ENCODE results near the gene TAOK2. TPM values are rescaled to one million over a fixed set of nuclear protein-coding genes. Genes with fewer than 3 reads are reported as not detected.
A peak's percentile ranks its signal among the peaks of the same experiment; 100 is the strongest.
"Not testable (repeated sequence)": the region's sequence is repeated elsewhere in the genome, so short reads cannot be mapped to it uniquely, and the experiment has no call there.

The TAOK2 gene
- polyA plus RNA-seq, 3 donors, result 1.1 to 19.2 (median 2.3) TPM

DNA sequence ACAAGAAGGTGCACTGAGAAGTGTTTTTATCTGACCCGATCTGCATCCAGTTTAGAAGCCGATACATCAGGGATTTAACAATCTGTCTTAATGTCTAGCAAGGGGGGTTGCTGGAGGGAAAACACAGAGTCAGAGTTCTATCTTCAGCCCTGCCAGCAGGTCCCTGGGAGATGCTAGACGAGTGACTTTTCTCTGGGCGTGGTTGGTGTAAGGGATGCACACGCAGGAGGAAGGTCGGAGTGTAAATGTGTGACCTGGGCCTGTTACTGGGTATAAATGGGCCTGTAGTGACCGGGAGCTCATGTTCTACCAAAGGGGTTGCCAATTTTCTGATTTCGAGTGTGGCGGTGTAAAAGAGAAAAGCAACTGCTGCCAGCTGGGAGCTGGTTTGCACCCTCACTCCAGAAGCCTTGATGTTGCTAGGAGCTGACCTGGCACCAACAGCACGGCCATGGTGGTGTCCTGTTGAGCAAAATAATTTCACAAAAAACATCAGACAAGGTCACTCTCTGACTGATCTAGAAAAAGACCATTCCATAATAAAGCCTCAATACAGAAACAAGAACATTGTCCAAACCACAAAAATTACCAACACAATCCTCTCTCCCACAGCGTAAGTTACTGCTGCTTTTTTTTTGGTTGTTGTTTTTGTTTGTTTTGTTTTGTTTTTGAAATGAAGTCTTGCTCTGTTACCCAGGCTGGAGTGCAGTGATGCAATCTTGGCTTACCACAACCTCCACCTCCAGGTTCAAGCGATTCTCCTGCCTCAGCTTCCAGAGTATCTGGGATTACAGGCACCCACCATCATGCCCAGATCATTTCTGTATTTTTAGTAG, 46.4 kb upstream of the TAOK2 start:
- TF ChIP-seq, protein P1, sequence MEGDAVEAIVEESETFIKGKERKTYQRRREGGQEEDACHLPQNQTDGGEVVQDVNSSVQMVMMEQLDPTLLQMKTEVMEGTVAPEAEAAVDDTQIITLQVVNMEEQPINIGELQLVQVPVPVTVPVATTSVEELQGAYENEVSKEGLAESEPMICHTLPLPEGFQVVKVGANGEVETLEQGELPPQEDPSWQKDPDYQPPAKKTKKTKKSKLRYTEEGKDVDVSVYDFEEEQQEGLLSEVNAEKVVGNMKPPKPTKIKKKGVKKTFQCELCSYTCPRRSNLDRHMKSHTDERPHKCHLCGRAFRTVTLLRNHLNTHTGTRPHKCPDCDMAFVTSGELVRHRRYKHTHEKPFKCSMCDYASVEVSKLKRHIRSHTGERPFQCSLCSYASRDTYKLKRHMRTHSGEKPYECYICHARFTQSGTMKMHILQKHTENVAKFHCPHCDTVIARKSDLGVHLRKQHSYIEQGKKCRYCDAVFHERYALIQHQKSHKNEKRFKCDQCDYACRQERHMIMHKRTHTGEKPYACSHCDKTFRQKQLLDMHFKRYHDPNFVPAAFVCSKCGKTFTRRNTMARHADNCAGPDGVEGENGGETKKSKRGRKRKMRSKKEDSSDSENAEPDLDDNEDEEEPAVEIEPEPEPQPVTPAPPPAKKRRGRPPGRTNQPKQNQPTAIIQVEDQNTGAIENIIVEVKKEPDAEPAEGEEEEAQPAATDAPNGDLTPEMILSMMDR (IDR thresholded peaks at IDR 0.05), result no peak
- intact Hi-C loops (cut with micrococcal nuclease), result loop anchor here (5.0 to 10.0 kb wide), 2 partner anchors 35 to 62 kb away; partner anchors contain the start of genes TMEM219 (in 2 of the 2) and CDIPT (in 1 of the 2)
- peaks cover 14 to 15% of the 10 kb centered on the region in 2 donors for H3K36me3 Mint-ChIP-seq
- Histone ChIP-seq H3K4me3 (replicated peaks in 1 of 3; ENCODE audit: low read depth in 2 of 3, low read length in 3 of 3) (peak overlapping the region in 2 of 3 experiments; percentile 77 to 94), H3K27ac (ENCODE audit: low read depth in 1 of 2, low read length in 2 of 2) (no peak overlapping the region), H2AFZ (ENCODE audit: insufficient read depth, low read depth, low read length, poor library complexity, severe bottlenecking) (peak overlapping the region; percentile 94), H3K36me3 (replicated peaks in 1 of 2; ENCODE audit: control insufficient read depth in 1 of 2, insufficient read depth in 2 of 2, low read length in 2 of 2) (peaks cover 11 to 12% of the 10 kb centered on the region in 2 donors), H3K79me2 (ENCODE audit: insufficient read depth, low read length) (peaks cover 33% of the 10 kb centered on the region), H3K4me1 (ENCODE audit: control insufficient read depth in 1 of 2, insufficient read depth in 2 of 2, low read length in 2 of 2) (peaks cover 16 to 23% of the 10 kb centered on the region in 2 donors), H4K20me1 (ENCODE audit: insufficient read depth, low read length) (peaks cover 28% of the 10 kb centered on the region), H3K9me3 (replicated peaks in 1 of 2; ENCODE audit: control insufficient read depth in 1 of 2, insufficient read depth in 1 of 2, low read length in 2 of 2) (no peaks in the 10 kb centered on the region), H3K27me3 (ENCODE audit: control insufficient read depth in 2 of 2, insufficient read depth in 2 of 2, low read length in 2 of 2) (no peaks in the 10 kb centered on the region), H3K4me2 (replicated peaks; ENCODE audit: extremely low read depth, low read length, poor library complexity, severe bottlenecking) (peak overlapping the region; percentile 84), H3K9ac (ENCODE audit: insufficient read depth, low read length, poor library complexity, severe bottlenecking) (peak overlapping the region; percentile 70)
- H3K9me3 Mint-ChIP-seq, result no peaks in the 10 kb centered on the region
- WGBS (ENCODE audit: insufficient coverage), result 84% methylated on average over 10 of the region's 12 CpGs
- peaks cover 0 to 3% (median 0%) of the 10 kb centered on the region in 3 donors for H3K27me3 Mint-ChIP-seq (ENCODE audit: low read depth in 3 of 3)
- no peak for DNase-seq
- H3K4me1 Mint-ChIP-seq, result peaks cover 29% of the 10 kb centered on the region
- H3K27ac Mint-ChIP-seq, result peak overlapping the region in 4 of 7 donors; percentile 75 to 95 (median 91)
- H3K4me3 Mint-ChIP-seq, result peak overlapping the region; percentile 93 to 98

DNA sequence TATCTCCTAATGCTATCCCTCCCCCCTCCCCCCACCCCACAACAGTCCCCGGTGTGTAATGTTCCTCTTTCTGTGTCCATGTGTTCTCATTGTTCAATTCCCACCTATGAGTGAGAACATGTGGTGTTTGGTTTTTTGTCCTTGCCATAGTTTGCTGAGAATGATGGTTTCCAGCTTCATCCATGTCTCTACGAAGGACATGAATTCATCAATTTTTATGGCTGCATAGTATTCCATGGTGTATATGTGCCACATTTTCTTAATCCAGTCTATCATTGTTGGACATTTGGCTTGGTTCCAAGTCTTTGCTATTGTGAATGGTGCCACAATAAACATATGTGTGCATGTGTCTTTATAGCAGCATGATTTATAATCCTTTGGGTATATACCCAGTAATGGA, 41.9 kb upstream of the TAOK2 start:
- H3K9me3 ChIP-seq (replicated peaks in 1 of 2; ENCODE audit: control insufficient read depth in 1 of 2, insufficient read depth in 1 of 2, low read length in 2 of 2); H3K9ac ChIP-seq (ENCODE audit: insufficient read depth, low read length, poor library complexity, severe bottlenecking); H3K27me3 ChIP-seq (ENCODE audit: control insufficient read depth in 2 of 2, insufficient read depth in 2 of 2, low read length in 2 of 2); H3K4me3 ChIP-seq (replicated peaks in 1 of 3; ENCODE audit: low read depth in 2 of 3, low read length in 3 of 3); H3K36me3 Mint-ChIP-seq; H3K27ac Mint-ChIP-seq; DNase-seq; H2AFZ ChIP-seq (ENCODE audit: insufficient read depth, low read depth, low read length, poor library complexity, severe bottlenecking); H3K4me1 ChIP-seq (ENCODE audit: control insufficient read depth in 1 of 2, insufficient read depth in 2 of 2, low read length in 2 of 2); H4K20me1 ChIP-seq (ENCODE audit: insufficient read depth, low read length); H3K36me3 ChIP-seq (replicated peaks in 1 of 2; ENCODE audit: control insufficient read depth in 1 of 2, insufficient read depth in 2 of 2, low read length in 2 of 2); H3K9me3 Mint-ChIP-seq; H3K4me2 ChIP-seq (replicated peaks; ENCODE audit: extremely low read depth, low read length, poor library complexity, severe bottlenecking); H3K79me2 ChIP-seq (ENCODE audit: insufficient read depth, low read length); H3K27ac ChIP-seq (ENCODE audit: low read depth in 1 of 2, low read length in 2 of 2); H3K4me1 Mint-ChIP-seq; intact Hi-C loops (cut with micrococcal nuclease); H3K27me3 Mint-ChIP-seq (ENCODE audit: low read depth in 3 of 3); H3K4me3 Mint-ChIP-seq: not testable (repeated sequence)
- WGBS (ENCODE audit: insufficient coverage), result no CpG with 5 or more reads among the region's 2 CpGs
